Upper lobe of right lung (tissue), 1 donor: ENCODE results near the gene TSTD1. TPM values are rescaled to one million over a fixed set of nuclear protein-coding genes. Genes with fewer than 3 reads are reported as not detected.

Experiments
- ATAC-seq: fragments of 200-7000 bp; cut with Tn5 transposase; one replicate; pipeline ENCODE4 v1.9.1; 2020; ENCODE audit warnings: mild to moderate bottlenecking, moderate library complexity
- DNase-seq: peaks from one replicate; pipeline ENCODE4 v3.0.0-alpha.2; 2020
- H3K27ac ChIP-seq: fragments of 200-600 bp; one replicate; pipeline ENCODE4 v1.8.0; 2022
- H3K27me3 ChIP-seq: fragments of 200-600 bp; one replicate; pipeline ENCODE4 v1.8.0; 2022; ENCODE audit warnings: mild to moderate bottlenecking
- H3K36me3 ChIP-seq: fragments of 200-600 bp; one replicate; pipeline ENCODE4 v1.8.0; 2022
- H3K4me1 ChIP-seq: fragments of 200-600 bp; one replicate; pipeline ENCODE4 v1.8.0; 2022
- H3K4me3 ChIP-seq: fragments of 200-600 bp; one replicate; pipeline ENCODE4 v1.8.0; 2022; ENCODE audit warnings: mild to moderate bottlenecking
- H3K9me3 ChIP-seq: fragments of 200-600 bp; one replicate; pipeline ENCODE4 v1.8.0; 2022
- CTCF ChIP-seq: fragments of 200-600 bp; IDR thresholded peaks from one replicate; pipeline ENCODE4 v1.8.0; 2022; ENCODE audit warnings: antibody characterized with exemption
- intact Hi-C: fragments of 100-400 bp; cut with DNase I; formaldehyde crosslinking; loops from one replicate; pipeline ENCODE4 v1.11.0; 2022
- total RNA-seq: library from RNA; stranded (reverse); fragmentation: NEBNext Ultra II Directional; extraction: Animal tissue kit (Norgen Biotek cat#: 25700); gene quantifications from one replicate; pipeline ENCODE4 v1.2.1, GENCODE V29; 2021
- donor health status: DM: no; HTN: yes; CAD: no; lungs with severe emphysema.

TSTD1 gene
- total RNA-seq, 1 donor from 2014 or later = 50.6 TPM

GRCh38 chr1:161001525-161001924, 37.2 kb downstream of the TSTD1 start:
- Histone ChIP-seq H3K4me3 (no peak overlapping the region), H3K9me3 (no peaks in the 10 kb centered on the region), H3K4me1 (peaks cover 19% of the 10 kb centered on the region), H3K27ac (no peak overlapping the region), H3K27me3 (no peaks in the 10 kb centered on the region), H3K36me3 (peaks cover 36% of the 10 kb centered on the region)
- ATAC-seq (no peak), DNase-seq (peak; percentile 37)
- intact Hi-C loops = no loop called here
- no peak for TF ChIP-seq CTCF

DNA sequence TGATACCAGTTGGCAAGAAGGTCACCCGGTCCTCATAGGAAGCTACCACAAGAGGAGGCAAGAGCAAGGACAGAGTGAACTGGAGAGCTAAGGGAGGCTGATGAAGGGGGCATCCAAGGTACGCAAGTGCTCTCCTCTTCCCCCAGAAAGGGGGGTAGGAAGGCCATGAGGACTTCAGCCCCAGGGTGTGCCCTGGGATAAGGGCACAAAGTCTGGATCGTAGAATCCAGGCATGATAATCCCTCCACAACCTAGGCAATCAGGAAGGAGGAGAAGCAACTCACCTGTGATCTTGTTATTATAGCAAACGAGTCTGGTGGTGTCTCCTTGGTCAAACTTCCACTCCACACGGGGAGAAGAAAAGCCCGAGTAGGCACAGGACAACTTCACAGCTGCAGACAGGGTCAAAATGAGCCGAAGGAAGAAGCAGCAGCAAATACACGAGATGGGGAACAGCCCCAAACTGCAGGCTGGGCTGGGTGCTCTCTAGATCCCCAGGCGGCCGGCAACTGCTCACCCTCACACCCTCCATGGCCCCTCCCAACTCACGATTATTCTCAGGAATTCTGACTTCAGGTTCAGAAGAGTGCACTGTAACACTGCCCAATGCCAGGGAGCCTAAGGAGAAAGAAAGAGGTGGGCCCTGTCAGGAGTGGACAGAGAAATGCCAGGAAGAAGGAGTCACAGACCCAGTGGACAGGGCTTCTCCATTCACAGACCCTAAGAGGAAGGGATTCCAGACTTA, 37.9 kb downstream of the TSTD1 start:
- H3K9me3 ChIP-seq = no peaks in the 10 kb centered on the region
- no peak overlapping the region for H3K4me3 ChIP-seq
- no peak overlapping the region for H3K27ac ChIP-seq
- peaks cover 19% of the 10 kb centered on the region for H3K4me1 ChIP-seq
- peaks cover 36% of the 10 kb centered on the region for H3K36me3 ChIP-seq
- H3K27me3 ChIP-seq = no peaks in the 10 kb centered on the region
- intact Hi-C loops = no loop called here
- DNase-seq (peak; percentile 57), ATAC-seq (peak; percentile 52)
- TF ChIP-seq CTCF = no peak

GRCh38 chr1:160999376-160999775, 39.4 kb downstream of the TSTD1 start:
- Histone ChIP-seq H3K36me3 (peaks cover 36% of the 10 kb centered on the region), H3K9me3 (no peaks in the 10 kb centered on the region), H3K27ac (no peak overlapping the region), H3K4me1 (peaks cover 16% of the 10 kb centered on the region), H3K4me3 (no peak overlapping the region), H3K27me3 (no peaks in the 10 kb centered on the region)
- no peak for TF ChIP-seq CTCF
- DNase-seq = peak; percentile 42
- intact Hi-C loops = no loop called here
- ATAC-seq = no peak

DNA sequence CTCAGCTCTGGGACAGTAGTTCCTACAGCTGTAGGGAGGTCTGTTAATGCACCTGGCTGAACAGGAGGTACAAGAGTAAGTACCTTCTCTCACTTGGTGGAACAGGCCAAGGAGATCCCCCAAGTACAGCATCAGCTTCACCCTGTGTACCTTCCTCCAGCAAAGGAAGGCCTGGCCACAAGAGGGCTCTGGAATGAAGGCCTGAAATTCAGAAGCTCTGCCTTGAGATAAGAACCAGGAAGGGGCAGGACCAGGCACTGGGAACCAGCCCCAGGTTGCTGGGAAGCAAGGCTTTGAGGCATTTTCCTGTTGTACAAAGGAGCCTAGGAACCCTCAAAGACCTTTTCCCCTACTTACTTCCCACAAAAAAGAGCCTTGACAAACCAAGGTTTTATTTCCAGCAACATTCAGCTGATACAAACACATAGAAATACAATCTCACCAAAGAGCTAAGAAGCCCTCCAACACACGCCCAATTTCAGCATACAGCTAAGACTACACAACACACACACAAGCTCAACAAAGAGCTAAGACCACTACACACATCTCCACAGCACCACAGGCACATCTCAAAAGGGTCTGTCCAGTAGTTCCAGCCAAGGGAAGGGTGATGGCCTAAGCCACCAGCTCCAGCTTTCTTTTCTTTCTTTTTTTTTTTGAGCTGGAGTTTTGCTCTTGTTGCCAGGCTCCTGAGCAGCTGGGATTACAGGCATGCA, 41.3 kb downstream of the TSTD1 start:
- DNase-seq = peak; percentile 77
- peak; percentile 94 for ATAC-seq
- Histone ChIP-seq H3K36me3 (peaks cover 36% of the 10 kb centered on the region), H3K9me3 (no peaks in the 10 kb centered on the region), H3K4me3 (no peak overlapping the region), H3K4me1 (peaks cover 16% of the 10 kb centered on the region), H3K27ac (peak overlapping the region; percentile 65), H3K27me3 (no peaks in the 10 kb centered on the region)
- intact Hi-C loops = no loop called here
- TF ChIP-seq CTCF = peak; percentile 68

DNA sequence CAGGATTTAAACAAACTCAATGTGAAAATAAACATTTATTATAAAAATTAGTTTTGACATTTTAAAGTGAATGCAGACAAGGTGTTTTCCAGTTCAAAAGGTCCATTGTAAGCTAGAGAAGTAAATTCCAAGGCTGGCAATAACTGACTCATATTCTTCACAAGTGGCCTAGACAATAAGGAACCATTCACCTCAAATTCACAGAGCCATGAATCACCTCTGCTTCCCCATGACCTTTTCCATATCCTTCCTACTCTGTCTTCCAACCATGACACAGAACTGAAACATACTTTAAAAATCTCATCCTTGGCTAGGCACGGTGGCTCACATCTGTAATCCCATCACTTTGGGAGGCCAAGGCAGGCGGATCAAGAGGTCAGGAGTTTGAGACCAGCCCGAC, 42.6 kb downstream of the TSTD1 start:
- no peak overlapping the region for H3K4me3 ChIP-seq
- intact Hi-C loops = no loop called here
- H3K27ac ChIP-seq = no peak overlapping the region
- ATAC-seq = no peak
- H3K27me3 ChIP-seq = no peaks in the 10 kb centered on the region
- H3K9me3 ChIP-seq = no peaks in the 10 kb centered on the region
- TF ChIP-seq CTCF = no peak
- peaks cover 36% of the 10 kb centered on the region for H3K36me3 ChIP-seq
- peaks cover 11% of the 10 kb centered on the region for H3K4me1 ChIP-seq
- DNase-seq = no peak
